Amniotic epithelial cell (primary cell): Measurements from ENCODE around the gene PRSS1.

Experiments
- DNase-seq: peaks from one replicate; pipeline ENCODE4 v3.0.0-alpha.2; 2010; ENCODE audit warnings: low read depth

The PRSS1 gene

GRCh38 chr7:142793156-142793555, 43.9 kb downstream of the PRSS1 start:
- DNase-seq: peak; percentile 42

DNA sequence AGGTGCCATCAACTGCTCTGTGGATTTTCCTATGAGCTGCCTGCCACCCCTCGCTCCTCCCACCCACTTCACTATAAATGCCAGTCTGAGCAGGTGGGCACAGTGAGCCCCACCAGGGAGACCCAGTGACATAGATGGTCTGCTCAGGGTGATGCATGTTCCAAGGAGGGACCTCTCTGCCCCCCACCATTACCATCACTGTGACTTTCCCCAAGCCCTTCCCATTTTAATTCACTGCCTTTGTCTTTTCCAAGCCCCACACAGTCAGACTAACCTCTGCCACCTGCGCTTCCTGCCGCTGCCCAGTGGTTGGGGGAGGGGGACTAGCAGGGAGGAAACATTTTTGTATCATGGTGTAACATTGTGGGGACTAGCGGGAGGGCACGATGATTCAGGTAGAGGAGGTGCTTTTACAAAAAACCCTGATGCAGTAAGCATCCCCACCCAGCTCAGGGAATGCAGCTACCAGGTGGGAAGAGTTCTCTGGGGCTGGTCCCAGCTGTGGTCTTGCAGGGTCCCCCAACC, 46.1 kb downstream of the PRSS1 start:
- DNase-seq: no peak

- DNase-seq: no peak
Measured at GRCh38 chr7:142796001-142796500, 46.8 kb downstream of the PRSS1 start.

DNA sequence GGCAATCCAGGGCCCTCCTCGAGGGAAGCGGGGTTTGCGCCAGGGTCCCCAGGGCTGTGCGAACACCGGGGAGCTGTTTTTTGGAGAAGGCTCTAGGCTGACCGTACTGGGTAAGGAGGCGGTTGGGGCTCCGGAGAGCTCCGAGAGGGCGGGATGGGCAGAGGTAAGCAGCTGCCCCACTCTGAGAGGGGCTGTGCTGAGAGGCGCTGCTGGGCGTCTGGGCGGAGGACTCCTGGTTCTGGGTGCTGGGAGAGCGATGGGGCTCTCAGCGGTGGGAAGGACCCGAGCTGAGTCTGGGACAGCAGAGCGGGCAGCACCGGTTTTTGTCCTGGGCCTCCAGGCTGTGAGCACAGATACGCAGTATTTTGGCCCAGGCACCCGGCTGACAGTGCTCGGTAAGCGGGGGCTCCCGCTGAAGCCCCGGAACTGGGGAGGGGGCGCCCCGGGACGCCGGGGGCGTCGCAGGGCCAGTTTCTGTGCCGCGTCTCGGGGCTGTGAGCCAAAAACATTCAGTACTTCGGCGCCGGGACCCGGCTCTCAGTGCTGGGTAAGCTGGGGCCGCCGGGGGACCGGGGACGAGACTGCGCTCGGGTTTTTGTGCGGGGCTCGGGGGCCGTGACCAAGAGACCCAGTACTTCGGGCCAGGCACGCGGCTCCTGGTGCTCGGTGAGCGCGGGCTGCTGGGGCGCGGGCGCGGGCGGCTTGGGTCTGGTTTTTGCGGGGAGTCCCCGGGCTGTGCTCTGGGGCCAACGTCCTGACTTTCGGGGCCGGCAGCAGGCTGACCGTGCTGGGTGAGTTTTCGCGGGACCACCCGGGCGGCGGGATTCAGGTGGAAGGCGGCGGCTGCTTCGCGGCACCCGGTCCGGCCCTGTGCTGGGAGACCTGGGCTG, 47.5 kb downstream of the PRSS1 start:
- DNase-seq: no peak

- no peak for DNase-seq
Measured at GRCh38 chr7:142797391-142798377, 48.4 kb downstream of the PRSS1 start.

DNA sequence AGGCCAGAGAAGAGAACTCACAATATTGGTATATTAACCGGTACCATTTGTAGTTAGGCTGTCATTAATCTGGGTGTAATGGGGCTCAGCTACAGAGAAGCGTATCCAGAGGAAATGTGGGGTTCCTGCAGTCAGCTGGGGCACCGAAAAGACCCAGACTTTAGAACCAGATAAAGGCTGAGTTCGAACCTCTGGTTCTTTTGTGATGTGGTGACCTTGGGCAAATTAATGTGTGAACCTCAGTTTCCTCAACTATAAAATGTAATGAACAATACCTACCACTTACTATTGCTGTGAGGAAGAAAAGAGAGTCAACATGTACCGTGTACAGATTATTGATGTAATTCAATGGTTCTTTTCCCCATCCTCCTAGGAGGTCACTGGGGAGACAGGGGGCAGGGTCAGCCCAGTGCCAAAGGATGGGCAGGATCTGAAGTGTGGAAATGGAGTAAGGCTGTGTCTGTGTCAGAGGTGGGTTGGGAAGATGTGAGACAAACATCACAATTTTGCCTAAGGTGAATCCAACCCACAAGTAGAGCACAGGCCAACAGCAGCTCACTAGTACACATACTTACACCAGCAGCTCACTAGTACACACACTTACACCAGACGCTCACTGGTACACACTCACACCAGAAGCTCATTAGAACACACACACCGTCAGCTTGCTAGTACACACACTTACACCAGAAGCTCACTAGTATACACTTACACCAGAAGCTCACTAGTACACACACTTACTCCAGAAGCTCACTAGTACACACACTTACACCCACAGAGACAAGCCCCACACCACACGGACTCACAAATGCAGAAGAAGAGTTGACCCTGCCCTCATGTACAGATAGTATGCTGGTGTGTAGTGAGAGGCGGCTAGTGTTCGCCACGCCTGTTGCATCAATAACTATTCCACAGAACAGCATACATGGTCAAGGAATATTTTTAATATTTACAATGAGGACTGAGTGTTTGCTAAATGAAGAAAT, 49.5 kb downstream of the PRSS1 start:
- no peak for DNase-seq

GRCh38 chr7:142799437-142799835, 50.2 kb downstream of the PRSS1 start:
- DNase-seq: no peak

DNA sequence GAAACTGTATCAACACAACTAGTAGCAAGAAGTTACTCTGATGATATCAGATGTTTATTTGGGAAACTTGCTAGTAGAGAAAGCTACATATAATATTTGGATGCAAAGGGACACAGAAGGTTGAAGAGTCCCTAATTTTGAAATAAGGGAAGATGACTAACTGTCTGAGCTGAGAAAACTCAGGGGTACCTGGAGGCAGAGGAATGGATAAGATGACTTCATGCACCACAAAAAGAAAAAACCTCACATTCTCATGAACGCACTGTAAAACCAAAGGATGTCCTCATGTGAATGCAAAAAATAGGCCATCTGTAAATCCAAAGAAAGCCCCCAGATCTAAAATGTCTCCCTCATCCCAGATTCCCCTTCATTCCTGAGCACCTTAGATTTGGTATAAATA, 50.8 kb downstream of the PRSS1 start:
- no peak for DNase-seq

DNA sequence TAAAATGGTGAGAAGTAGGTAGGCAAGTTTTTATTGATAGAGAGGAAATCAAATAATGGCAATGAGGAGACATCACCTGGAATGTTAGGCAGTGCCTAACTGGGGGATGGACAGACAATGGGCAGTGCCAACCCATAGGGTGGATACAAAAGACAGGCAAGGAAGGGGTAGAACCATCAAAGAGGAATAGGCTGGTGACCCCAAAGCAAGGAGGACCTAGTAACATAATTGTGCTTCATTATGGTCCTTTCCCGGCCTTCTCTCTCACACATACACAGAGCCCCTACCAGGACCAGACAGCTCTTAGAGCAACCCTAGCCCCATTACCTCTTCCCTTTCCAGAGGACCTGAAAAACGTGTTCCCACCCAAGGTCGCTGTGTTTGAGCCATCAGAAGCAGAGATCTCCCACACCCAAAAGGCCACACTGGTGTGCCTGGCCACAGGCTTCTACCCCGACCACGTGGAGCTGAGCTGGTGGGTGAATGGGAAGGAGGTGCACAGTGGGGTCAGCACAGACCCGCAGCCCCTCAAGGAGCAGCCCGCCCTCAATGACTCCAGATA, 51.5 kb downstream of the PRSS1 start:
- DNase-seq: no peak

DNA sequence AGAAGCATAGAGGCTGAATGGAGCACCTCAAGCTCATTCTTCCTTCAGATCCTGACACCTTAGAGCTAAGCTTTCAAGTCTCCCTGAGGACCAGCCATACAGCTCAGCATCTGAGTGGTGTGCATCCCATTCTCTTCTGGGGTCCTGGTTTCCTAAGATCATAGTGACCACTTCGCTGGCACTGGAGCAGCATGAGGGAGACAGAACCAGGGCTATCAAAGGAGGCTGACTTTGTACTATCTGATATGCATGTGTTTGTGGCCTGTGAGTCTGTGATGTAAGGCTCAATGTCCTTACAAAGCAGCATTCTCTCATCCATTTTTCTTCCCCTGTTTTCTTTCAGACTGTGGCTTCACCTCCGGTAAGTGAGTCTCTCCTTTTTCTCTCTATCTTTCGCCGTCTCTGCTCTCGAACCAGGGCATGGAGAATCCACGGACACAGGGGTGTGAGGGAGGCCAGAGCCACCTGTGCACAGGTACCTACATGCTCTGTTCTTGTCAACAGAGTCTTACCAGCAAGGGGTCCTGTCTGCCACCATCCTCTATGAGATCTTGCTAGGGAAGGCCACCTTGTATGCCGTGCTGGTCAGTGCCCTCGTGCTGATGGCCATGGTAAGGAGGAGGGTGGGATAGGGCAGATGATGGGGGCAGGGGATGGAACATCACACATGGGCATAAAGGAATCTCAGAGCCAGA, 52.5 kb downstream of the PRSS1 start:
- DNase-seq: no peak

DNA sequence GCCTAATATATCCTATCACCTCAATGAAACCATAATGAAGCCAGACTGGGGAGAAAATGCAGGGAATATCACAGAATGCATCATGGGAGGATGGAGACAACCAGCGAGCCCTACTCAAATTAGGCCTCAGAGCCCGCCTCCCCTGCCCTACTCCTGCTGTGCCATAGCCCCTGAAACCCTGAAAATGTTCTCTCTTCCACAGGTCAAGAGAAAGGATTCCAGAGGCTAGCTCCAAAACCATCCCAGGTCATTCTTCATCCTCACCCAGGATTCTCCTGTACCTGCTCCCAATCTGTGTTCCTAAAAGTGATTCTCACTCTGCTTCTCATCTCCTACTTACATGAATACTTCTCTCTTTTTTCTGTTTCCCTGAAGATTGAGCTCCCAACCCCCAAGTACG, 53.0 kb downstream of the PRSS1 start:
- no peak for DNase-seq
